Hematopoietic multipotent progenitor cell treated with erythropoietin and hydrocortisone succinate and interleukin-3 and kit ligand, for 6 days (in vitro differentiated cells): ENCODE measurements around the gene CFAP299.
A peak's percentile ranks its signal among the peaks of the same experiment; 100 is the strongest.

Source experiments
- DNase-seq: peaks from one replicate; pipeline ENCODE4 v3.0.0-alpha.2; 2015

Gene CFAP299

GRCh38 chr4:80967346-80967745 is 631.8 kb downstream of the CFAP299 start:
- DNase-seq = no peak

- DNase-seq = no peak
These were observed 644.7 kb downstream of the CFAP299 start for GRCh38 chr4:80980239-80980638.

GRCh38 chr4:80986011-80986410 is 650.5 kb downstream of the CFAP299 start:
- DNase-seq = no peak

GRCh38 chr4:80989921-80990544 is 654.5 kb downstream of the CFAP299 start:
- DNase-seq = peak; percentile 77

- DNase-seq = no peak
These were observed 655.3 kb downstream of the CFAP299 start for GRCh38 chr4:80990851-80991250.

GRCh38 chr4:80999943-81000342 is 664.4 kb downstream of the CFAP299 start:
- no peak for DNase-seq

GRCh38 chr4:81003597-81004111 is 668.1 kb downstream of the CFAP299 start:
- DNase-seq = no peak

GRCh38 chr4:81007417-81007816 is 671.9 kb downstream of the CFAP299 start:
- no peak for DNase-seq
